Stimulated activated CD8-positive, alpha-beta memory T cell treated with anti-CD3 and anti-CD28 coated beads, Interleukin-4, amount 100 ng/mL, for 4 hours (primary cell): ENCODE data around the gene CLUH.

Experiments used
- DNase-seq, 2 donors: peaks; one replicate each; pipeline ENCODE4 v3.0.0-alpha.2; 2020; ENCODE audit warnings: low read depth in 2 of 2, low spot score in 1 of 2

CLUH gene, protein sequence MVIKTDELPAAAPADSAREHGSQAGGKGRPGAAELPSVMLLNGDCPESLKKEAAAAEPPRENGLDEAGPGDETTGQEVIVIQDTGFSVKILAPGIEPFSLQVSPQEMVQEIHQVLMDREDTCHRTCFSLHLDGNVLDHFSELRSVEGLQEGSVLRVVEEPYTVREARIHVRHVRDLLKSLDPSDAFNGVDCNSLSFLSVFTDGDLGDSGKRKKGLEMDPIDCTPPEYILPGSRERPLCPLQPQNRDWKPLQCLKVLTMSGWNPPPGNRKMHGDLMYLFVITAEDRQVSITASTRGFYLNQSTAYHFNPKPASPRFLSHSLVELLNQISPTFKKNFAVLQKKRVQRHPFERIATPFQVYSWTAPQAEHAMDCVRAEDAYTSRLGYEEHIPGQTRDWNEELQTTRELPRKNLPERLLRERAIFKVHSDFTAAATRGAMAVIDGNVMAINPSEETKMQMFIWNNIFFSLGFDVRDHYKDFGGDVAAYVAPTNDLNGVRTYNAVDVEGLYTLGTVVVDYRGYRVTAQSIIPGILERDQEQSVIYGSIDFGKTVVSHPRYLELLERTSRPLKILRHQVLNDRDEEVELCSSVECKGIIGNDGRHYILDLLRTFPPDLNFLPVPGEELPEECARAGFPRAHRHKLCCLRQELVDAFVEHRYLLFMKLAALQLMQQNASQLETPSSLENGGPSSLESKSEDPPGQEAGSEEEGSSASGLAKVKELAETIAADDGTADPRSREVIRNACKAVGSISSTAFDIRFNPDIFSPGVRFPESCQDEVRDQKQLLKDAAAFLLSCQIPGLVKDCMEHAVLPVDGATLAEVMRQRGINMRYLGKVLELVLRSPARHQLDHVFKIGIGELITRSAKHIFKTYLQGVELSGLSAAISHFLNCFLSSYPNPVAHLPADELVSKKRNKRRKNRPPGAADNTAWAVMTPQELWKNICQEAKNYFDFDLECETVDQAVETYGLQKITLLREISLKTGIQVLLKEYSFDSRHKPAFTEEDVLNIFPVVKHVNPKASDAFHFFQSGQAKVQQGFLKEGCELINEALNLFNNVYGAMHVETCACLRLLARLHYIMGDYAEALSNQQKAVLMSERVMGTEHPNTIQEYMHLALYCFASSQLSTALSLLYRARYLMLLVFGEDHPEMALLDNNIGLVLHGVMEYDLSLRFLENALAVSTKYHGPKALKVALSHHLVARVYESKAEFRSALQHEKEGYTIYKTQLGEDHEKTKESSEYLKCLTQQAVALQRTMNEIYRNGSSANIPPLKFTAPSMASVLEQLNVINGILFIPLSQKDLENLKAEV (N-terminal part only)

DNA sequence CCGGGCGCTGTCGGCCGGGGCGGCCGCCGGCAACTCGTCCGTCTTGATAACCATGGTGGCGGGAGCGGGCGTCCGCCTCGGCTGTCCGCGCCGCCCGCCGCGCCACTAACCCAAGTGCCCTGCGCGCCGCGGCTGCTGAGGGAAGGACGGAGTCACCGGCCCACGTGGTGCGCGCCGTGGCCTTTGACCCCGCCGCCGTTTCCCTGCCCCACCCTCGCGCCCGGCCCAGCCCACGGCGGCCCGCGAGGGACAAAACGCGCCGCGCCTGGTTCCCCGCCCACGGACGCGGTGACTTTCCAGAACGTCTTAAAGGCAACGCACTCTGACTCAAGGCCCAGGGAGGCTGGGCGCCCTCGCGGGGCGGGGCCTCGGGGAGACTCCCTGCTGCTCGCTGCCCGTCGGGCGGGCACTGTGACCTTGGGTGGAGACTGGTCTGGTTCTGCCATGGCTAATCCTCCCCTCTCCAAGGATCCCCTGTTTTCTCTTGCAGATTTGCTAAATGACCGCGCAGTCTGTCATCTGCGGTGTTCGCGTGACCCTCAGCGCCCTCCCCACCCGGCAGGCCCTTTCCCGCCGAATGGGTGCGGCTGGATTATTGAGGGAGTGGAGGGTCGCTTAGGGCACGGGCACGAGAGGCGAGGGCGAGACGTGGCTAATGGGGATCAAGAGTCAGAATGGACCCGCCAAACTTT lies at the start of gene CLUH:
Gene CLUH (minus strand): TSS at position 157 of the 692 bp plus-strand sequence. CDS start 103 bp downstream, at position 54.
- peak; percentile 90 to 96 for DNase-seq

DNA sequence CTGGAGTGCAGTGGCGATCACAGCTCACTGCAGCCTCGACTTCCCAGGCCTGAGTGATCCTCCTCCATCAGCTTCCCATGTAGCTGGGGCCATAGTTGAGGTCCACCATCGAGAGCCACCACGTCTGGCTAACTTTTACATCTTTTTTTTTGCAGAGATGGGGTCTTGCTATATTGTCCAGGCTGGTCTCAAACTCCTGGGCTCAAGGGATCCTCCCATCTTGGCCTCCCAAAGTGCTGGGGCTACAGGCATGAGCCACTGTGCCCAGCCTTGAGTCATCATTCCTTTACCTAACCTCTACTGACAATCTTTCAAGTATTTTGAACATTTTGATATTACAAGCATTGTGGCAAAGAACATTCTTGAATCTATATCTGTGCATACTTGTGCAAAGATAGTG lies 47.3 kb upstream of the CLUH start:
- DNase-seq, result no peak

GRCh38 chr17:2755891-2756724 lies 44.5 kb upstream of the CLUH start:
- DNase-seq, result no peak

DNA sequence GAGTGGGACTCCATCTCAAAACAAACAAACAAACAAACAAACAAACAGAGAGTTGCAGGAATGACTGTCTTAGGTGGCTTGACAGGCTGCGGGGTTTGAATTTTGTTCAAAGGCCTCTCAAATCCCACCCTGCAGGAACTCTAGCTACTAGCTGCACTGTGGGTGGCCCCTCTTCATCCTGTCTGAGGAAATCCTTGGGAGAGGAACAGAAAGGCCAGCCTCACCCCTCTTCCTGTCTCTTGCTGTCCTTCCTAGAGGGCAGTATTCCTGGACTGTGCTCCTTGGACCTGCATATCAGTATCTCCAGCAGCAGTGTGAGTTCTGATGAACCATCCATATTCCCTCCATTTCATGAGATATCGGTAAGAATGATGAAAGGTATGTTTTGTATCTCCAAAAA lies 39.9 kb upstream of the CLUH start:
- DNase-seq, result no peak

DNA sequence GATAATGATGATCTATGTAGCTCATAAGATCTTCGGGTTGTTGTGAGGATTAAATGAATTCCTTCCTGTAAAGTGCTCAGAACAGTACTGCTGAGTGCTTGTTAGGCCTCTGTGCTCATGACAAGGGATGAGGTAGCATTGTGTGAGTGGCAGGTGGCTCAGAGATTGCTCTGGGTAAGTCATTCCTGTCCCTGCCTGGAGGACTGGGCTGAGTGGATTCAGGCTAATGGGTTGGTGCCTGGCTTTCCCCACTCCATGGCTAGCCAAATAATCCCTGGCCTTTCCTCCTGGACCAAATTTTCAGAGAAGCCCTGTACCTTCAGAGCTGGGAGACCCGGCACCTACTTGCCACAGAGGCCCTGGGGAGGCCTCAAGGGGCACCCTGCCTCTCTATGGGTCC lies 39.2 kb upstream of the CLUH start:
- no peak for DNase-seq

DNA sequence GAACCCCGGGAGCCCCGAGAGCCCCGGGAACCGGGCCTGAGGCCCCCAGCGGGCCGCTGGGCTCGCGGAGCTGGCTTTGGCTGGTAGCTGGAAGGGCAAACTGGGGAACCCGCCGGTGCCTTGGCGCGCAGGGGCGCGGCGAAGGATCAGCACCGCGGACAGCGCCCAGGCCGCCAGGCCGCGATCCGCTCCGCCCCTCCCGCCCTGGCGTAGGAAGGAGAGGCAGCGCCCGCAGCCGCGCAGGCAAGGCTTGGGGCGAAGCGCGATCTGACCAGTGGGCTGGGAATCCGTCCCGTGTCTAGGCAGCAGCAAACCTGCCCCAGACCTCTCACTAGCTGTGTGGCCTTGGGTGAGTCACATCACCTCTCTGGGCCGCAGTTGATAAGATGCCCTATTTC lies 38.2 kb upstream of the CLUH start:
- peak; percentile 28 to 36 for DNase-seq

GRCh38 chr17:2749058-2749783 lies 37.7 kb upstream of the CLUH start, which contains the start of gene CCDC92B:
CCDC92B (minus strand) TSS chr17:2749652; CDS start chr17:2735145, 14,507 bp downstream.
- no peak for DNase-seq

- DNase-seq, result no peak
These were observed 33.9 kb upstream of the CLUH start for GRCh38 chr17:2745317-2746037.

- DNase-seq, result no peak
These were observed 26.1 kb upstream of the CLUH start for GRCh38 chr17:2737693-2738092.

GRCh38 chr17:2736956-2737355 lies 25.4 kb upstream of the CLUH start:
- DNase-seq, result no peak

DNA sequence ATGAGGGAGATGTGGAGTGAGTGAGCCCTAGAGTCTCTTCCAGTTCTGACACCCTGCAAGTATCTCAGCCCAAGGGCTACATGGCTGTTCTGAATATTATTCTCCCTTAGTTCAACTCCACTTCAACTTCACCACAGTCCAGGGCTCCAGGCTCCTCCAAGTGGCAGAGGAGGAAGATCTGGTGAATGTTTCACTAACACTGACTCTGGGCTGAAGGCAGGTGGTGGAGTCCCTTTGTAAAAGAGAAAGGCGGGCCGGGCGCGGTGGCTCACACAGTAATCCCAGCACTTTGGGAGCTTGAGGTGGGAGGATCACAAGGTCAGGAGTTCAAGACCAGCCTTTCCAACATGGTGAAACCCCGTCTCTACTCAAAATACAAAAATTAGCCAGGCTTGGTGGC lies 24.3 kb upstream of the CLUH start:
- DNase-seq, result no peak

GRCh38 chr17:2734939-2735338 lies 23.4 kb upstream of the CLUH start:
- DNase-seq, result no peak

DNA sequence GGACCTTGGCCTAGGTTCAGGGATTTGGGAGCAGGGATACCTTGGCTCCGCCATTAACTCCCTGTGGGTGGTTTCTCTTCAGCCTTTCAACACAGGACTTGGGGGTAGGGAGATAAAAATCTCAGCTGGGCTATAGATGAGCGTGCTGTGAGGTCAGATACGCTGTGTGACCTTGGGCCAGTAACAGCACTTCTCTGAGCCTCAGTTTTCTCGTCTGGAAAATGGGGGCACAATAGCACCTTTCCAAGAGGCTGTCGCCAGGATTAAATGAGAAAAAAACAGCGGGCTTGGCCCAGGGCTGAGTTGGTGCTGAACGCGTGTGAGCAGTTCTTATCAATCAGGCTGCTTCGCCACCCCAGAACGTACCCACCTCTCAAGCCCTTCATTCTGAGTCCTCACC lies 20.2 kb upstream of the CLUH start:
- DNase-seq, result no peak

- DNase-seq, result no peak
These were observed 19.3 kb upstream of the CLUH start for GRCh38 chr17:2730764-2731353.

DNA sequence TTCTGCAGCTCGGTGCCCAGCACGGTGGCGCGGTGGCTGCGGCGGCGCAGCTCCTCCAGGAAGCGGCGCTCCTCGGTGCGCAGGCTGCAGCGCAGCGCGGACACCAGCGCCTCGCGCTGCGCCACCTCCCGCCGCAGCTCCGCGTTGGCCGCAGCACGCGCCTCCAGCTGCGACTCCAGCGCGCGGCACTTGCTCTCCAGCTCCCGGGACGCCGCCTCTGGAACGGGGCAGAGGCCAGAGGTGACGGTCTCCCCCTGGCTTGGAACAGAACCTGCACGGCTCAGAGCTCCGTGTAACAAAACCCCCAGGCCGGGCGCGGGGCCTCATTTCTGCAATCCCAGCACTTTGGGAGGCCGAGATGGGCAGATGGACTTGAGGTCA lies 13.2 kb upstream of the CLUH start:
- no peak for DNase-seq

DNA sequence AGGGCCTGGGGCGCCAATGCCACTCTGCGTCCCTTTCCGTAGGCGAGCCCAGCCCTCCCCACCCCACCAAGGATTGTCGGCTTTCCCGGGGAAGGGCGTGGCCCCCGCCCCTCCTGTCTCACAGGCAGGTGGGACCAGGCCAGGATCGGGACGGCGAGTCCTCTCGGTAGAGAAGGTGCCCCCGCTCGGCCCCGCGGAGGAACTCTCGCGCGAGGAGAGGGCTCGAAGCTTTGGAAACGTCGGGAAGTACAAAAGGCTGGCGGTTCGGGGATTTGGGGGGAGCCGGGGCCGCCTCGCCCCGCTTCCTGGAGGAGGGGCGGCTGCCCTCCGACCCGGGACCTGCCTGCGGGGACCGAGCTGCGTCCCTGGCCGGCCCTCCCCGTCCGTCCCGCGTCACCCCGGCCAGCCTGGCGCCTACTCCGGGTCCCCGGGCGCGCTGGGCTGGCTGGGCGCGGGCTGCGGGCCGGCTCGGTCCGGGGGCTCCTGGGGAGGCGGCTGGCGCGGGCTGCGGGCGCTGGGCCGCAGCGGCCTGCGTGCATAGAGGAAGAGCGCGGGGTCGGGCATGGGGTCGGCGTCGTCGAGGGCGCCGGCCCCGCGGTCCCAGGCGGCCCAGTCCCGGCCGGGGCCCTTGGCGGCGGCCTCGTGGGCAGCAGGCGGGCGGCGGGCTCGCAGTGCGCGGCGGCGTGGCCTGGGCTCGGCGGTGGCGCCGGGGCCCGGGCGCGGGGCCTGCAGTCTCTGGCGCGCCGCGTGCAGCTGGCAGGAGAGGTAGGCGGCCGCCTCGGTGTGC lies 12.6 kb upstream of the CLUH start:
- no peak for DNase-seq

DNA sequence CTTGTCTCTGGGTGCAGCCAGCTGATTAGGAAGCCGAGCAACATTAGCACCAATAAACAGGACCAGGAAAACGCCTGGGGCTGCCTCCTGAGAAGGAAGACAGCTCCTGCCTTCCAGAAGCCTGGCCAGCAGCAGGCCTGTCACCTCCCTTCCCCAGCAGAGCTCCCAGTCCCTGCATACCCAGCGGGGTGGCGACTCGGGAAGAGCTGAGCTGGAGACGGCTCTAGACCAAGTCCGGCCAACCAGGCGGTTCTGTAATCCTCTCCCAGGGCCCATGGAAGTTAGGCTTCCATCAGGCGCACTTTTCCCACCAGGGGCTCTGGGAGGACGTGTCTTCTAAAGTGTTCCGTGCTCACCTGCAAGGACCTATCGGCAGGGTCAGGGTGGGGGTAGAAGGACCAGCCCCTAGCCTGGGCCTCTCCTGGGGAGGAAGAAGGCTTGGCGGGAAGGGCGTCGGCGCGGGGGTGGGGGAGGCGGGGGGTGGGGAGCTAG lies 12.0 kb upstream of the CLUH start:
- DNase-seq, result no peak
